GM12864 (cell line): ENCODE measurements around the gene TMEM38A.
A peak's percentile ranks its signal among the peaks of the same experiment; 100 is the strongest.

Experiments used
- DNase-seq: peaks from one replicate; pipeline ENCODE4 v3.0.0-alpha.2; 2011; ENCODE audit warnings: low read depth
- H3K4me3 ChIP-seq: 2 replicates; pipeline ENCODE4 v1.5.1; 2011; ENCODE audit warnings: mild to moderate bottlenecking, low read depth, low read length, control low read depth
- TF ChIP-seq, protein P1 (sequence below): IDR thresholded peaks from 2 replicates; pipeline ENCODE4 v1.5.1; 2011; ENCODE audit warnings: low read depth, mild to moderate bottlenecking, moderate library complexity, low read length, control low read depth, inconsistent platforms; ENCODE audit errors: missing control alignments

The TMEM38A gene, protein sequence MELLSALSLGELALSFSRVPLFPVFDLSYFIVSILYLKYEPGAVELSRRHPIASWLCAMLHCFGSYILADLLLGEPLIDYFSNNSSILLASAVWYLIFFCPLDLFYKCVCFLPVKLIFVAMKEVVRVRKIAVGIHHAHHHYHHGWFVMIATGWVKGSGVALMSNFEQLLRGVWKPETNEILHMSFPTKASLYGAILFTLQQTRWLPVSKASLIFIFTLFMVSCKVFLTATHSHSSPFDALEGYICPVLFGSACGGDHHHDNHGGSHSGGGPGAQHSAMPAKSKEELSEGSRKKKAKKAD

DNA sequence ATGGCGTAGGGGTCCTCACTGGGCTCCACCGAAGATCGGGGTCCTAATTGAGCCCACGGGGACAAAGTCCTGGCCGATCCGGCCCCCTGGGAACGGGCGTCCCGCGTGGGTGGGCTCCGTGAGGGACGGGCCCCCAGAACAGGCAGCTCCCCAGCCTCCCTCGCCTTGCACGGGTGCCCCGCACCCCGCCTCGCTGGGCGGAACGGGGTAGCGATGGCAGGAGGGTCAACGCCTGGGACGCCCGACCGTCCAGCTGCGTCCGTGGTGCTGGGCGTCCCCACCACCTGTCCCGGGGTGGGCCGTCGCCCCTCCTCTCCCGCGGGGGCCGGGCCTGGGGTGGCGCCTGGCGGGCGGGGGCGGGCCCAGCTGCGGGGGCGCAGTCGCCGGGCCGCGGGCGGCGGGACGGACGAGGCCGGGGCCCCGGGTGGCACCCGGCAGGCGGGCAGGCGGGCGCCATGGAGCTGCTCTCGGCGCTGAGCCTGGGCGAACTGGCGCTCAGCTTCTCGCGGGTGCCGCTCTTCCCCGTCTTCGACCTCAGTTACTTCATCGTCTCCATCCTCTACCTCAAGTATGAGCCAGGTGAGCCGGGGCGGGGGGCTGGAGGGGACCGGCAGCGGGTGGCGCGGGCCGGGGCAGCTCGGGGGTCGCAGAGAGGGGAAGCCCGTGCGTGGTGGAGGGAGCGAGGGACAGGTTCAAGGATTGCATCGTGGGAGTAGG is at the start of gene TMEM38A:
TMEM38A (plus strand) TSS at position 377 of the 717 bp plus-strand sequence; CDS start at position 456, 79 bp downstream.
- TF ChIP-seq, protein P1, sequence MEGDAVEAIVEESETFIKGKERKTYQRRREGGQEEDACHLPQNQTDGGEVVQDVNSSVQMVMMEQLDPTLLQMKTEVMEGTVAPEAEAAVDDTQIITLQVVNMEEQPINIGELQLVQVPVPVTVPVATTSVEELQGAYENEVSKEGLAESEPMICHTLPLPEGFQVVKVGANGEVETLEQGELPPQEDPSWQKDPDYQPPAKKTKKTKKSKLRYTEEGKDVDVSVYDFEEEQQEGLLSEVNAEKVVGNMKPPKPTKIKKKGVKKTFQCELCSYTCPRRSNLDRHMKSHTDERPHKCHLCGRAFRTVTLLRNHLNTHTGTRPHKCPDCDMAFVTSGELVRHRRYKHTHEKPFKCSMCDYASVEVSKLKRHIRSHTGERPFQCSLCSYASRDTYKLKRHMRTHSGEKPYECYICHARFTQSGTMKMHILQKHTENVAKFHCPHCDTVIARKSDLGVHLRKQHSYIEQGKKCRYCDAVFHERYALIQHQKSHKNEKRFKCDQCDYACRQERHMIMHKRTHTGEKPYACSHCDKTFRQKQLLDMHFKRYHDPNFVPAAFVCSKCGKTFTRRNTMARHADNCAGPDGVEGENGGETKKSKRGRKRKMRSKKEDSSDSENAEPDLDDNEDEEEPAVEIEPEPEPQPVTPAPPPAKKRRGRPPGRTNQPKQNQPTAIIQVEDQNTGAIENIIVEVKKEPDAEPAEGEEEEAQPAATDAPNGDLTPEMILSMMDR: no peak
- DNase-seq: no peak
- H3K4me3 ChIP-seq: peak within 1 kb of the TSS; percentile 70

DNA sequence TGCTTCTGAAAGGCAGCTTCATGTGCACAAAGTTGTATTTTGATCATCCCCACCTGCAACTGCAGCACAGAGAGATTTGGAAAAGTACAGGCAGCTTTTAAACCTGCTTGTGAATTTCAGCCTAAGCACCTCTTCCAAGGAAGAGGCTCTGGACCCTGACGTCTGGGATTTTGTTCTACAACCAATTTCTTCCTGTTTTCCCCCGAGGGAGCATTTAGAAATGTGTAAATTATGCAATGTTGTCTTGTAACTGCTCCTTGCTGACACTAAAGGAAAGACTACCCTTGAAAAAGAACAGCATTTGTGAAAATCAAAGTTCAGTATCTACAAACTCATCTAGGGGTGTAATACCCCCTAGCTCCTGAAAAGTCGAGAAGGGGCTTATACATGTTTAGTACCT is 48.3 kb upstream of the TMEM38A start:
- TF ChIP-seq, protein P1: no peak
- H3K4me3 ChIP-seq: no peak overlapping the region
- no peak for DNase-seq

DNA sequence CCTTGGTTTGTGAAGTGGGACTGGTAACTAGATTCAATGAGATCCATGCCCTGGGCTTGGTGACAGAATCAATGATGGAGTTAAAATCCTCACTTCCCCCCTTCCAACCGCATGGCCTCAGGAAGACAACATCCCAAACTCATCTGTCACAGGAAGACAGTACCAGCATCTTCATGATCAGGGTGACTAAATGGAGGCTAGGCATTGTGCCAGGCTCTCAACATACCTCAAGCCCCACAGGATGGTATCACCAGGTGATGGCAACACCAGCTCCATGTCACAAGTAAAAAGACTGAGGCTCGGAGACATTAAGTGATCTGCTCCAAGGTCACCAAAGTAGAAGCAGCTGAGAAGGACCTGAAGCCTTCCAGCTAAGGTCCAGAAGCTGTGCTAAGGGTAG is 47.1 kb upstream of the TMEM38A start:
- no peak overlapping the region for H3K4me3 ChIP-seq
- DNase-seq: no peak
- TF ChIP-seq, protein P1: no peak

DNA sequence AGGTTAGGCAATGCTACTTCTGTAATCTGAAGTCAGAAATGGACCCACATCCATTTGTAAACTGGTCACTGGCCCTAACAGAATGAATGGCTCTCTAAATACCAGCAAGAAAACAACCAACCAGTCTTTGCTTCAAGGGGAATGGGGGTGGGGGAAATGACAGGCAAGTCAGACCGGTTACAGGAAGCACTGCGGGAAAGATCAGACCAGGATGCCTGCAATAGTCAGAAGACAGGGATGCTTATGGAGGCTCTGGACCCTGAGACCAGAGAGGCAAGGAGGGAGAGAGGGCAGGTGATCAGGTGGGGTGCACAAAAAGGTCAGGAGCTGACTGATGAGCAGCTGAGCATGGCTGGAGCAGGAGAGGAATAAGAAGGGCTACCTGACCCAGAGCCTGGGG is 46.0 kb upstream of the TMEM38A start:
- DNase-seq: no peak
- no peak overlapping the region for H3K4me3 ChIP-seq
- TF ChIP-seq, protein P1: no peak

DNA sequence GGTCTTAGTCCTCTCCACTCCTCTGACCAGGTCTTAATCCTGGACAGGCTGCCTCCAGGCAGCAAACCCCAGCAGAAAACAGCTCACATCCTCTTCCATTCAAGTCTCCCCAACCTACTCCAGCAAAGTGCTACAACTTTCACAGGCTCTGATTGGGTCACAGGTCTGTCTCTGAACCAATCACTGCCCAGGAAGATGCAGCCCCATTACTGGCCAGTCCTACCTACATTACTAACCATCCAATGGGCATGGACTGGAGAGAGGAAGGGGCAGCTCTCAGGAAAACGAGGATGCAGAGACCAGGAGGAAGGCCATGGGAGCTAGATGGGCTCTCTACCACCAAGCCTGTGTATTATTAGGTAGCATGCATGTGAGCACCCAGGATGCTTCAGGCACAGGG is 45.1 kb upstream of the TMEM38A start:
- TF ChIP-seq, protein P1: no peak
- no peak for DNase-seq
- H3K4me3 ChIP-seq: no peak overlapping the region

DNA sequence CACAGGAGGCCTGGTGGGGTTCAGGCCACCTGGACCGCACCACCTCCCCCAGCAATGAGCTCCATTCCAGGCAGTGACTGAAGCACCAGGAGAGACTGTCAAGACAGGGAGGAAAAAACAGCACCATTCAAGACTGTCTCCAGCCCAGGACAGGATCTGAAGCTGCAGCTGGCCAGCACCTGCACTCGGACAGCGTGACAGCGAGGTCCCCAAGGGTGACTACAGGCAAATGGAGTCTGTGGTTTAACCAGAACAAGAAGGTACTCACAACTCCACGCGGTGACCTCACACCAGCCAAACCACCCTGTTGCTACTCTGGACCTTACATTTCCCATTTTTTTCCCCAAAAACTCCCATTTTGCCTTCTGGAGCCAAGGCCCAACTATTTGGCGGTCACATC is 42.7 kb upstream of the TMEM38A start:
- no peak for DNase-seq
- no peak overlapping the region for H3K4me3 ChIP-seq
- TF ChIP-seq, protein P1: no peak

DNA sequence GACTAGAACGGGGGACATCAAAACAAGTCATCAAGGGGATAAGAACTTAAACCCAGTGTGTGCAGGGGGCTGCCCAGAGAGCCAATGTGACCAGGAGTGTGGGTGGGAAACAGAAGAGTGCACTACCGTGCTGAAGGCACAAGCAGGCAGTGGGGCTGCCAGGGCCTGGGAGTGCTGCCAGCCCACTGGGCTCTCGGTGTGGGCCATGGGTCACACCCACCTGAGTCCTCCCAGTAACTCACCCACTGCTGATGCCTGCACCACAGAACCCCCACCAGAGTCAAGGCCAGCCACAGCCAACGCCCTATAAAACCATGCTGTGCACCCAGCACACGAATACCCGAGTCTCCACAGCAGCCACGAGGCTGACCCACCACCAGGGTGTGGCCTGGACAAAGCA is 41.5 kb upstream of the TMEM38A start:
- TF ChIP-seq, protein P1: no peak
- no peak overlapping the region for H3K4me3 ChIP-seq

More for the DNA sequence above, 41.5 kb upstream of the TMEM38A start:
- no peak for DNase-seq
